Measurements from ENCODE around the gene ZMIZ1.

The ZMIZ1 gene

DNA sequence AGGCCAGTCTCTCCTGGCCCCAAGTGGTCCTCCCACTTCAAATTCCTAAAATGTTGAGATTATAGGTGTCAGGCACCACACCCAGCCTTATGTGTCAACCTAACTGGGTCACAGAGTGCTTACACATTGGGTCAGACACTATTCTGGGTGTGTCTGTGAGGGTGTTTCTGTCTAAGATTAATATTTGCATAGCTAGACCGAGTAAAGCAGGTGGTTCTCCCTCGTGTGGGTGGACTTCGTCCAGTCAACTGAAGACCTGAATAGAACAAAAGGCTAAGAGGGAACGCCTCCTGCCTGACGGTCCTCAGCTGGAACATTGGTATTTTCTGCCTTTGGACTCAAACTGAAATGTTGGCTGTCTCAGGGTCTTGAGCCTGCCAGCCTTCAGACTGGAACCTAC is 290.0 kb downstream of the ZMIZ1 start:
- DNase-seq (ENCODE audit: low spot score): no peak

DNA sequence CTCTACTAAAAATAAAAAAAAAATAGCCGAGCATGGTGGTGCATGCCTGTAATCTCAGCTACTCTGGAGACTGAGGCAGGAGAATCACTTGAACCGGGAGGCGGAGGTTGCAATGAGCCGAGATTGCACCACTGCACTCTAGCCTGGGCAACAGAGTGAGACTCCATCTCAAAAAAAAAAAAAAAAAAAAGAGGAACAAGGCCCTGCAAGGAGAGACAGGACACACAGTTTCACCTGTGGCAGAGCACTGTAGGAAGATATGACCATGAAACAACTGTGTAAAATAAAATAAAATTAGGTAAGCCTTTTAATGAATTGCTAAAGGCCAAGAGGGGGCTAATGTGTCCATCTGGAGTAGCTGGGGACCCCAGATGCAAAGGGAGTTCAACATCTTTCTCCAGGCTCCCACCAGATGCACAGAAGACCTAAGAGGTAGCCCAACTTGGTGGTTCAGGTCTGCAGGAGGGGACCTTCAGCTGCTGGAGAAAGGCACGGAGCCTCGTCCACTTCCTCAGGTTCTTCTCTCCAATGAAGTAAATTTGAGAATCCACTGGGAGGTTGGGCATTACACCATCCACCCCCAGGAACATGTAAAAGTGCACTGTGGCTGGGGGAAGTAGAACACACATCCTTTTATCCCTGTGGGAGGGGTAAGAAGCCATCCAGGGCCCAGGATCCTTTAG is 291.2 kb downstream of the ZMIZ1 start:
- no peak for DNase-seq (ENCODE audit: low spot score)

DNA sequence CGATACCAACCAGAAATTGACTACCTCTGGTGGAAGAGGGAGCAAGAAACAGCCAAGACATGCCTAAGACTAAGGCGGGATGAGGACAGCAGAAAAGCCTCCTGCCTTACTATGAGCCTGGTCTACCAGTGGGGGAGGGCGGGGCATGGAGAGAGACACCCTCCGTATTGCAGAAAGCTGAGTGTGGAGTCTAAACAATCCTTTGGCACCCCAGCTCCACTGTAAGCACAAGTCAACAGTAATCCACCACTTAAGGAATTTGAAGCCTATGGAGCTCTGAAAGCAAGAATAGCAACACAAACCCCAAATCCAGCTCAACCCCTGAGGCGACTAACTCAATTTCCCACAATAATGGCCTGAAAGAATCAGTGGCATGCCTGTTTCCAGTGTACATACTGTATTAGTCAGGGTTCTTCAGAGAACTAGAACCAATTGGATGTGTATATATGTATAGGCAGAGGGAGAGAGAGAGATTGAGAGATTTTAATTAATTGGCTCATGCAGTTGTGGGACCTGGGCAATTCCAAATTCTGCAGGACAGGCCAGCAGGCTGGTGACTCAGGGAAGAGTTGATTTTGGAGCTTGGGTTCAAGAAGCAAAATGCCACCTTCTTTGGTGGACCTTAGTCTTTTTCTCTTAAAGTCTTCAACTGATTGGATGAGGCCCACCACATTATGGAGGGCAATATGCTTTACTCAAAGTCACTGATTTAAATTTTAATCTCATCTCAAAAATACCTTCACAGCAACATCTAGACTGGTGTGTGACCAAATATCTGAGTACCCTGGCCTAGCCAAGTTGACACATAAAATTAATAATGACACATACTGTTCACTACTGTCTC is 292.0 kb downstream of the ZMIZ1 start:
- DNase-seq (ENCODE audit: low spot score): no peak

DNA sequence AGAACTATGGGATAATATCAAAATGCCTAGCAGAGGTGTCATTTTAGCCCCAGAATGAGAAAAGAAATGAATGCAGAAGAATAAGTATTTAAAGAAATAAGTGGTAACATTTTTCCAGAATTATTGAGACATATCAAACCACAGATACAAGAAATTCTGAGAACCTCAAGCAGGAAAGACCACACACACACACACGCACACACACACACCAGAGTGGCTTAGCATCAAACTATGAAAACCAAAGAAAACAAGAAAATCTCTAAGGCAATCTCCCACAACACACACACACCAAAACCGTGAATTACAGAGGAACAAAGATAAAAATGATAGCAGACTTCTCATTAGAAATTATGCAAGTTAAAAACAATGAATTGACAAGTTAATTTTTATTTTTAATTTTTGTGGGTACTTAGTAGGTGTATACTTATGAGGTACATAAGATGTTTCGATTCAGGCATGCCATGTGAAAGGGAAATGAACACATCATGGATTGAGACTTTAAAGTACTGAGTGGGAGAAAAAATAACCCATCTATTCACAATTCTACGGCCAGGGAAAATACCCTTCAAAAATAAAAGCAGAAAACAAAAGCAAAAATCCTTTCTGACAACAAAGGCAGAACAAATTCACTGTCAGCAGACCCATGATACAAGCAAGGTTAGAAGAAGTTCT is 293.1 kb downstream of the ZMIZ1 start:
- no peak for DNase-seq (ENCODE audit: low spot score)
